Vagina (tissue), 2 donors: Measurements from ENCODE around the gene OVOL1.

ENCODE experiments used
- CTCF ChIP-seq, 3 experiments: fragments of 450-650 bp in 2 of 3; fragments of 200-600 bp in 1 of 3; sonication (generic) in 1 of 3; IDR thresholded peaks; one replicate each; pipeline ENCODE4 v1.5.1; 2017 to 2019; ENCODE audit warnings: antibody characterized with exemption in 3 of 3, mild to moderate bottlenecking in 2 of 3, moderate library complexity in 2 of 3
- POLR2A ChIP-seq, 2 donors: fragments of 450-650 bp; IDR thresholded peaks; one replicate each; pipeline ENCODE4 v1.6.1; 2017; ENCODE audit warnings: antibody characterized with exemption in 2 of 2, mild to moderate bottlenecking in 2 of 2, moderate library complexity in 2 of 2

GRCh38 chr11:65739022-65739421, 47.8 kb upstream of the OVOL1 start:
- no peak for TF ChIP-seq CTCF (IDR thresholded peaks at IDR 0.05)
- no peak for TF ChIP-seq POLR2A (IDR thresholded peaks at IDR 0.05)
